ENCODE measurements around the gene DYNC1LI1. TPM values are rescaled to one million over a fixed set of nuclear protein-coding genes. Genes with fewer than 3 reads are reported as not detected.

DYNC1LI1 gene
- total and polyA plus RNA-seq, 2 experiments from 2014 or later, result 45.1 to 48.0 TPM

- TF ChIP-seq, protein P1, sequence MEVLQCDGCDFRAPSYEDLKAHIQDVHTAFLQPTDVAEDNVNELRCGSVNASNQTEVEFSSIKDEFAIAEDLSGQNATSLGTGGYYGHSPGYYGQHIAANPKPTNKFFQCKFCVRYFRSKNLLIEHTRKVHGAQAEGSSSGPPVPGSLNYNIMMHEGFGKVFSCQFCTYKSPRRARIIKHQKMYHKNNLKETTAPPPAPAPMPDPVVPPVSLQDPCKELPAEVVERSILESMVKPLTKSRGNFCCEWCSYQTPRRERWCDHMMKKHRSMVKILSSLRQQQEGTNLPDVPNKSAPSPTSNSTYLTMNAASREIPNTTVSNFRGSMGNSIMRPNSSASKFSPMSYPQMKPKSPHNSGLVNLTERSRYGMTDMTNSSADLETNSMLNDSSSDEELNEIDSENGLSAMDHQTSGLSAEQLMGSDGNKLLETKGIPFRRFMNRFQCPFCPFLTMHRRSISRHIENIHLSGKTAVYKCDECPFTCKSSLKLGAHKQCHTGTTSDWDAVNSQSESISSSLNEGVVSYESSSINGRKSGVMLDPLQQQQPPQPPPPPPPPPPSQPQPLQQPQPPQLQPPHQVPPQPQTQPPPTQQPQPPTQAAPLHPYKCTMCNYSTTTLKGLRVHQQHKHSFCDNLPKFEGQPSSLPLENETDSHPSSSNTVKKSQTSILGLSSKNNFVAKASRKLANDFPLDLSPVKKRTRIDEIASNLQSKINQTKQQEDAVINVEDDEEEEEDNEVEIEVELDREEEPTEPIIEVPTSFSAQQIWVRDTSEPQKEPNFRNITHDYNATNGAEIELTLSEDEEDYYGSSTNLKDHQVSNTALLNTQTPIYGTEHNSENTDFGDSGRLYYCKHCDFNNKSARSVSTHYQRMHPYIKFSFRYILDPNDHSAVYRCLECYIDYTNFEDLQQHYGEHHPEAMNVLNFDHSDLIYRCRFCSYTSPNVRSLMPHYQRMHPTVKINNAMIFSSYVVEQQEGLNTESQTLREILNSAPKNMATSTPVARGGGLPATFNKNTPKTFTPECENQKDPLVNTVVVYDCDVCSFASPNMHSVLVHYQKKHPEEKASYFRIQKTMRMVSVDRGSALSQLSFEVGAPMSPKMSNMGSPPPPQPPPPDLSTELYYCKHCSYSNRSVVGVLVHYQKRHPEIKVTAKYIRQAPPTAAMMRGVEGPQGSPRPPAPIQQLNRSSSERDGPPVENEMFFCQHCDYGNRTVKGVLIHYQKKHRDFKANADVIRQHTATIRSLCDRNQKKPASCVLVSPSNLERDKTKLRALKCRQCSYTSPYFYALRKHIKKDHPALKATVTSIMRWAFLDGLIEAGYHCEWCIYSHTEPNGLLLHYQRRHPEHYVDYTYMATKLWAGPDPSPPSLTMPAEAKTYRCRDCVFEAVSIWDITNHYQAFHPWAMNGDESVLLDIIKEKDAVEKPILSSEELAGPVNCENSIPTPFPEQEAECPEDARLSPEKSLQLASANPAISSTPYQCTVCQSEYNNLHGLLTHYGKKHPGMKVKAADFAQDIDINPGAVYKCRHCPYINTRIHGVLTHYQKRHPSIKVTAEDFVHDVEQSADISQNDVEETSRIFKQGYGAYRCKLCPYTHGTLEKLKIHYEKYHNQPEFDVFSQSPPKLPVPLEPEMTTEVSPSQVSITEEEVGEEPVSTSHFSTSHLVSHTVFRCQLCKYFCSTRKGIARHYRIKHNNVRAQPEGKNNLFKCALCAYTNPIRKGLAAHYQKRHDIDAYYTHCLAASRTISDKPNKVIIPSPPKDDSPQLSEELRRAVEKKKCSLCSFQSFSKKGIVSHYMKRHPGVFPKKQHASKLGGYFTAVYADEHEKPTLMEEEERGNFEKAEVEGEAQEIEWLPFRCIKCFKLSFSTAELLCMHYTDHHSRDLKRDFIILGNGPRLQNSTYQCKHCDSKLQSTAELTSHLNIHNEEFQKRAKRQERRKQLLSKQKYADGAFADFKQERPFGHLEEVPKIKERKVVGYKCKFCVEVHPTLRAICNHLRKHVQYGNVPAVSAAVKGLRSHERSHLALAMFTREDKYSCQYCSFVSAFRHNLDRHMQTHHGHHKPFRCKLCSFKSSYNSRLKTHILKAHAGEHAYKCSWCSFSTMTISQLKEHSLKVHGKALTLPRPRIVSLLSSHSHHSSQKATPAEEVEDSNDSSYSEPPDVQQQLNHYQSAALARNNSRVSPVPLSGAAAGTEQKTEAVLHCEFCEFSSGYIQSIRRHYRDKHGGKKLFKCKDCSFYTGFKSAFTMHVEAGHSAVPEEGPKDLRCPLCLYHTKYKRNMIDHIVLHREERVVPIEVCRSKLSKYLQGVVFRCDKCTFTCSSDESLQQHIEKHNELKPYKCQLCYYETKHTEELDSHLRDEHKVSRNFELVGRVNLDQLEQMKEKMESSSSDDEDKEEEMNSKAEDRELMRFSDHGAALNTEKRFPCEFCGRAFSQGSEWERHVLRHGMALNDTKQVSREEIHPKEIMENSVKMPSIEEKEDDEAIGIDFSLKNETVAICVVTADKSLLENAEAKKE (CRISPR knock-in tag; IDR thresholded peaks at IDR 0.05), result no peak
- TF ChIP-seq NANOG (IDR thresholded peaks at IDR 0.05; ENCODE audit: borderline replicate concordance), result no peak
- TF ChIP-seq POLR2AphosphoS5 (IDR thresholded peaks at IDR 0.05; ENCODE audit: low read depth), result no peak
- TF ChIP-seq, protein P2, sequence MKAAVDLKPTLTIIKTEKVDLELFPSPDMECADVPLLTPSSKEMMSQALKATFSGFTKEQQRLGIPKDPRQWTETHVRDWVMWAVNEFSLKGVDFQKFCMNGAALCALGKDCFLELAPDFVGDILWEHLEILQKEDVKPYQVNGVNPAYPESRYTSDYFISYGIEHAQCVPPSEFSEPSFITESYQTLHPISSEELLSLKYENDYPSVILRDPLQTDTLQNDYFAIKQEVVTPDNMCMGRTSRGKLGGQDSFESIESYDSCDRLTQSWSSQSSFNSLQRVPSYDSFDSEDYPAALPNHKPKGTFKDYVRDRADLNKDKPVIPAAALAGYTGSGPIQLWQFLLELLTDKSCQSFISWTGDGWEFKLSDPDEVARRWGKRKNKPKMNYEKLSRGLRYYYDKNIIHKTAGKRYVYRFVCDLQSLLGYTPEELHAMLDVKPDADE (IDR thresholded peaks at IDR 0.05), result no peak
Observed at GRCh38 chr3:32616267-32616962, 45.8 kb upstream of the DYNC1LI1 start (continued).

GRCh38 chr3:32614956-32615355 lies 44.3 kb upstream of the DYNC1LI1 start:
- H3K4me2 ChIP-seq, result no peak overlapping the region
- no peaks in the 10 kb centered on the region for H3K27me3 Mint-ChIP-seq (ENCODE audit: insufficient read depth, low read depth, poor library complexity)
- no peak for ATAC-seq
- TF ChIP-seq ZNF114 (CRISPR knock-in tag; IDR thresholded peaks at IDR 0.05), result no peak
- TF ChIP-seq, protein P1 (CRISPR knock-in tag; IDR thresholded peaks at IDR 0.05), result no peak
- TF ChIP-seq EZH2 (IDR thresholded peaks at IDR 0.05; ENCODE audit: low read depth, unreplicated experiment), result no peak
- TF ChIP-seq NANOG (IDR thresholded peaks at IDR 0.05; ENCODE audit: borderline replicate concordance), result no peak
- TF ChIP-seq ZNF331 (CRISPR knock-in tag; IDR thresholded peaks at IDR 0.05; ENCODE audit: low read depth), result no peak
- TF ChIP-seq JUNB (IDR thresholded peaks at IDR 0.05; ENCODE audit: unreplicated experiment), result no peak

More at GRCh38 chr3:32614956-32615355, 44.3 kb upstream of the DYNC1LI1 start:
- Histone ChIP-seq H3K4me3 (no peak overlapping the region), H2AFZ (peak overlapping the region; percentile 64), H3K79me2 (replicated peaks; ENCODE audit: insufficient read depth) (no peaks in the 10 kb centered on the region), H3F3A (replicated peaks; ENCODE audit: low read depth) (no peaks in the 10 kb centered on the region), H3K9me2 (ENCODE audit: insufficient read depth) (no peaks in the 10 kb centered on the region), H3K36me3 (ENCODE audit: insufficient read depth) (no peaks in the 10 kb centered on the region), H3K27ac (ENCODE audit: low read depth) (no peak overlapping the region), H3K4me1 (ENCODE audit: insufficient read depth) (no peaks in the 10 kb centered on the region), H4K20me1 (replicated peaks; ENCODE audit: insufficient read depth) (no peaks in the 10 kb centered on the region), H3K27me3 (ENCODE audit: insufficient read depth) (no peaks in the 10 kb centered on the region)
- no peak overlapping the region for H3K27ac Mint-ChIP-seq
- no peak for DNase-seq (ENCODE audit: low spot score)
- no peaks in the 10 kb centered on the region for H3K36me3 Mint-ChIP-seq (ENCODE audit: low read depth)
- H3K4me3 Mint-ChIP-seq, result no peak overlapping the region
- no peaks in the 10 kb centered on the region; the same call in 2 of the 3 replicates for H3K4me1 Mint-ChIP-seq
- H3K9me3 Mint-ChIP-seq, result peaks cover 8% of the 10 kb centered on the region; the same call in 1 of the 3 replicates

All from GM23338 (cell line).